KMS-11 (cell line): ENCODE measurements around the gene MBD3L1.

Experiments
- H2AFZ ChIP-seq: fragments of 200-600 bp; sonication (generic); 2 replicates; pipeline ENCODE4 v1.6.1; 2016; ENCODE audit warnings: antibody characterized with exemption, mixed run types, low read depth
- H3K27ac ChIP-seq: fragments of 200-600 bp; sonication (generic); 2 replicates; pipeline ENCODE4 v1.6.1; 2016; ENCODE audit warnings: mild to moderate bottlenecking, mixed run types
- H3K27me3 ChIP-seq: fragments of 200-600 bp; sonication (generic); 2 replicates; pipeline ENCODE4 v1.6.1; 2017; ENCODE audit warnings: mild to moderate bottlenecking, low read depth, mixed run types, moderate library complexity; ENCODE audit not compliant: insufficient read depth
- H3K36me3 ChIP-seq: fragments of 200-600 bp; sonication (generic); 2 replicates; pipeline ENCODE4 v1.6.1; 2017; ENCODE audit warnings: mild to moderate bottlenecking, mixed run types; ENCODE audit not compliant: insufficient read depth
- H3K4me1 ChIP-seq: fragments of 200-600 bp; sonication (generic); 2 replicates; pipeline ENCODE4 v1.6.1; 2016; ENCODE audit warnings: mild to moderate bottlenecking, low read depth, mixed run types; ENCODE audit not compliant: poor library complexity, severe bottlenecking
- H3K4me2 ChIP-seq: fragments of 200-600 bp; sonication (generic); 2 replicates; pipeline ENCODE4 v1.7.0; 2016; ENCODE audit warnings: mild to moderate bottlenecking, mixed run types
- H3K4me3 ChIP-seq: fragments of 200-600 bp; sonication (generic); IDR thresholded peaks from 2 replicates; pipeline ENCODE4 v1.6.1; 2017; ENCODE audit warnings: low read depth, low read length, mixed read lengths; ENCODE audit not compliant: insufficient read depth
- H3K79me2 ChIP-seq: fragments of 200-600 bp; sonication (generic); 2 replicates; pipeline ENCODE4 v1.6.1; 2016; ENCODE audit warnings: low read depth, mixed run types; ENCODE audit not compliant: insufficient read depth
- H3K9ac ChIP-seq: fragments of 200-600 bp; sonication (generic); 2 replicates; pipeline ENCODE4 v1.6.1; 2016; ENCODE audit warnings: mild to moderate bottlenecking, mixed run types
- H4K20me1 ChIP-seq: fragments of 200-600 bp; sonication (generic); 2 replicates; pipeline ENCODE4 v1.6.1; 2016; ENCODE audit warnings: mild to moderate bottlenecking, mixed run types; ENCODE audit not compliant: insufficient read depth
- CTCF ChIP-seq: fragments of 200-600 bp; sonication (generic); conservative IDR thresholded peaks from 2 replicates; pipeline ENCODE4 v1.6.1; 2017; ENCODE audit warnings: low read depth, mild to moderate bottlenecking, antibody characterized with exemption, low read length, moderate library complexity, mixed read lengths

Gene MBD3L1

GRCh38 chr19:8877854-8878705 is 45.9 kb downstream of the MBD3L1 start:
- H3K79me2 ChIP-seq, result no peaks in the 10 kb centered on the region
- H2AFZ ChIP-seq, result no peak overlapping the region
- H3K36me3 ChIP-seq, result no peaks in the 10 kb centered on the region
- TF ChIP-seq CTCF, result no peak
- no peak overlapping the region for H3K9ac ChIP-seq
- H3K27me3 ChIP-seq, result peaks cover under 1% of the 10 kb centered on the region; the same call in 1 of the 2 replicates
- H3K4me3 ChIP-seq, result no peak overlapping the region
- H3K4me2 ChIP-seq, result no peak overlapping the region
- no peaks in the 10 kb centered on the region for H4K20me1 ChIP-seq
- H3K4me1 ChIP-seq, result no peaks in the 10 kb centered on the region
- no peak overlapping the region for H3K27ac ChIP-seq

GRCh38 chr19:8880868-8881488 is 48.8 kb downstream of the MBD3L1 start:
- Histone ChIP-seq H4K20me1 (no peaks in the 10 kb centered on the region), H3K27me3 (no peaks in the 10 kb centered on the region; the same call in 1 of the 2 replicates), H3K4me3 (no peak overlapping the region), H3K79me2 (no peaks in the 10 kb centered on the region), H3K4me2 (no peak overlapping the region), H3K27ac (no peak overlapping the region), H3K9ac (no peak overlapping the region), H3K4me1 (no peaks in the 10 kb centered on the region), H3K36me3 (no peaks in the 10 kb centered on the region), H2AFZ (no peak overlapping the region)
- TF ChIP-seq CTCF, result no peak

GRCh38 chr19:8881512-8881911 is 49.3 kb downstream of the MBD3L1 start:
- Histone ChIP-seq H3K36me3 (no peaks in the 10 kb centered on the region), H3K79me2 (no peaks in the 10 kb centered on the region), H3K27ac (no peak overlapping the region), H2AFZ (no peak overlapping the region), H3K9ac (no peak overlapping the region), H4K20me1 (no peaks in the 10 kb centered on the region), H3K4me2 (no peak overlapping the region), H3K4me3 (no peak overlapping the region), H3K27me3 (no peaks in the 10 kb centered on the region; the same call in 1 of the 2 replicates), H3K4me1 (no peaks in the 10 kb centered on the region)
- TF ChIP-seq CTCF, result no peak

- Histone ChIP-seq H2AFZ (no peak overlapping the region), H3K79me2 (no peaks in the 10 kb centered on the region), H3K27me3 (no peaks in the 10 kb centered on the region; the same call in 1 of the 2 replicates), H3K4me2 (no peak overlapping the region), H3K9ac (no peak overlapping the region), H3K4me1 (no peaks in the 10 kb centered on the region), H3K36me3 (no peaks in the 10 kb centered on the region), H3K27ac (no peak overlapping the region), H4K20me1 (no peaks in the 10 kb centered on the region), H3K4me3 (no peak overlapping the region)
- no peak for TF ChIP-seq CTCF
These were observed 52.2 kb downstream of the MBD3L1 start for GRCh38 chr19:8884416-8884815.
